GM12878 (cell line): Measurements from ENCODE around the gene ANAPC5. TPM values are rescaled to one million over a fixed set of nuclear protein-coding genes. Genes with fewer than 3 reads are reported as not detected.

Experiments
- ATAC-seq: fragments of 200-7000 bp; cut with Tn5 transposase; 3 replicates; pipeline ENCODE4 v1.9.1; 2020; ENCODE audit warnings: mild to moderate bottlenecking, moderate library complexity
- BruUV-seq: library from RNA; stranded (reverse); fragments of 400-500 nt; replicated peaks from 2 replicates; lab custom pipeline; 2021; lab: Mats Ljungman, UMichigan
- CTCF ChIA-PET: fragments of 300-600 bp; sonication (Branson Sonifier 250); formaldehyde crosslinking; extraction: SDS; loops from one replicate; lab custom pipeline; 2021; ENCODE audit warnings: inconsistent platforms; lab: Yijun Ruan, JAX
- POLR2A ChIA-PET: fragments of 350-600 bp; formaldehyde crosslinking; extraction: SDS; loops from one replicate; lab custom pipeline; 2021; ENCODE audit warnings: inconsistent platforms; lab: Charles Lee
- RAD21 ChIA-PET: fragments of 300-600 bp; sonication (Branson Sonifier 250); formaldehyde crosslinking; loops from one replicate; lab custom pipeline; 2023; ENCODE audit warnings: antibody characterized with exemption; ENCODE audit not compliant: unreplicated experiment; lab: Charles Lee
- SMC1A ChIA-PET: fragments of 300-600 bp; sonication (Branson Sonifier 250); formaldehyde crosslinking; loops from one replicate; lab custom pipeline; 2023; ENCODE audit not compliant: unreplicated experiment, uncharacterized antibody; lab: Charles Lee
- DNase-seq: peaks from one replicate; pipeline ENCODE4 v3.0.0-alpha.2; 2011; ENCODE audit warnings: low read depth, low spot score
- FAIRE-seq: peaks from 3 replicates; lab custom pipeline; 2011; peaks lifted over from hg19 to GRCh38; lab: Jason Lieb, UNC
- H2AFZ ChIP-seq: 2 replicates; pipeline ENCODE4 v1.6.0; 2011; ENCODE audit warnings: low read depth, low read length, control low read depth; ENCODE audit not compliant: control insufficient read depth
- H3K27ac ChIP-seq: 2 replicates; pipeline ENCODE4 v1.5.1; 2011; ENCODE audit warnings: control low read depth; ENCODE audit not compliant: control insufficient read depth, insufficient read depth
- H3K27me3 ChIP-seq, 2 experiments: replicated peaks in 1 of 2; 2 replicates each; pipeline versions ENCODE4 v1.6.0 to v1.6.1; 2011; ENCODE audit warnings: low read length in 1 of 2; ENCODE audit not compliant: control insufficient read depth in 2 of 2, insufficient read depth in 2 of 2
- H3K36me3 ChIP-seq, 2 experiments: 2 replicates each; pipeline ENCODE4 v1.5.1; 2011; ENCODE audit warnings: low read length in 1 of 2; ENCODE audit not compliant: control insufficient read depth in 2 of 2, insufficient read depth in 2 of 2
- H3K4me1 ChIP-seq: 2 replicates; pipeline ENCODE4 v1.6.1; 2011; ENCODE audit warnings: mild to moderate bottlenecking, low read length, moderate library complexity, mixed read lengths; ENCODE audit not compliant: control insufficient read depth, insufficient read depth
- H3K4me2 ChIP-seq: 2 replicates; pipeline ENCODE4 v1.6.0; 2011; ENCODE audit warnings: control low read depth; ENCODE audit not compliant: control insufficient read depth, insufficient read depth
- H3K4me3 ChIP-seq: fragments of 200-600 bp; sonication (generic); 2 replicates; pipeline ENCODE4 v1.5.1; 2016
- H3K79me2 ChIP-seq: 2 replicates; pipeline ENCODE4 v1.6.0; 2011; ENCODE audit warnings: low read length; ENCODE audit not compliant: control insufficient read depth, insufficient read depth
- H3K9ac ChIP-seq: 2 replicates; pipeline ENCODE4 v1.8.0; 2011; ENCODE audit warnings: low read length, control low read depth, mixed read lengths; ENCODE audit not compliant: control insufficient read depth, insufficient read depth
- H3K9me3 ChIP-seq: replicated peaks from 3 replicates; pipeline ENCODE4 v1.5.1; 2011; ENCODE audit warnings: mild to moderate bottlenecking, low read length; ENCODE audit not compliant: control insufficient read depth, insufficient read depth
- H4K20me1 ChIP-seq: 2 replicates; pipeline ENCODE4 v1.6.0; 2011; ENCODE audit not compliant: control insufficient read depth, insufficient read depth
- BCL11A ChIP-seq: IDR thresholded peaks from 2 replicates; pipeline ENCODE4 v1.6.1; 2011; ENCODE audit warnings: low read depth, low read length
- CEBPZ ChIP-seq: fragments of 150-350 bp; IDR thresholded peaks from 2 replicates; pipeline ENCODE4 v1.6.1; 2016; ENCODE audit warnings: low read depth, low read length
- E4F1 ChIP-seq: fragments of 450-650 bp; IDR thresholded peaks from 2 replicates; pipeline ENCODE4 v1.6.1; 2018; ENCODE audit warnings: borderline replicate concordance, mild to moderate bottlenecking; ENCODE audit not compliant: partially characterized antibody
- EED ChIP-seq: sonication (generic); IDR thresholded peaks from 2 replicates; pipeline ENCODE4 v1.6.1; 2016; ENCODE audit warnings: antibody characterized with exemption, low read depth
- FOS ChIP-seq: IDR thresholded peaks from 3 replicates; pipeline ENCODE4 v1.6.1; 2011; ENCODE audit warnings: borderline replicate concordance; ENCODE audit not compliant: insufficient read length; ENCODE audit errors: extremely low read depth
- MTA3 ChIP-seq: IDR thresholded peaks from 2 replicates; pipeline ENCODE4 v1.6.1; 2012; ENCODE audit warnings: low read length, inconsistent platforms, borderline replicate concordance
- SIX5 ChIP-seq: IDR thresholded peaks from 2 replicates; pipeline ENCODE4 v1.6.1; 2011; ENCODE audit warnings: mild to moderate bottlenecking, low read depth, low read length, moderate library complexity; ENCODE audit not compliant: severe bottlenecking
- SMAD1 ChIP-seq: fragments of 450-650 bp; IDR thresholded peaks from 2 replicates; pipeline ENCODE4 v1.6.1; 2018; ENCODE audit warnings: mild to moderate bottlenecking, low read depth; ENCODE audit not compliant: partially characterized antibody
- YBX1 ChIP-seq: fragments of 450-650 bp; IDR thresholded peaks from 2 replicates; pipeline ENCODE4 v1.6.1; 2016; ENCODE audit warnings: antibody characterized with exemption
- ZNF592 ChIP-seq: fragments of 450-650 bp; IDR thresholded peaks from 2 replicates; pipeline ENCODE4 v1.6.1; 2017; ENCODE audit warnings: mild to moderate bottlenecking, moderate library complexity
- WGBS: methylation state at CpG from one replicate; pipeline ENCODE4 v1.1.6; 2016; ENCODE audit warnings: low lambda C conversion rate; ENCODE audit not compliant: insufficient replicate concordance, insufficient coverage; ENCODE audit errors: missing lambda C conversion rate; 5-methylcytosine and 5-hydroxymethylcytosine counted together
- in situ Hi-C: fragments of 300-500 bp; cut with MboI; formaldehyde crosslinking; loops from 9 replicates; pipeline ENCODE4 v1.14.3; 2018; ENCODE audit warnings: mixed read lengths
- intact Hi-C: fragments of 100-400 bp; cut with micrococcal nuclease; formaldehyde crosslinking; loops from one replicate; pipeline ENCODE4 v1.14.2; 2022; ENCODE audit not compliant: unreplicated experiment
- polyA plus RNA-seq, 11 experiments: library from polyadenylated mRNA; depleted of rRNA in 4 of 11; unstranded in 6 of 11; stranded (reverse) in 5 of 11; fragments of >200 nt; fragmentation: Nextera tagmentation in 4 of 11; fragmentation: Illumina TruSeq in 1 of 11; extraction: Ambion mirVana in 4 of 11; extraction: Trizol in 1 of 11; gene quantifications; 1 replicate in 1 of 11; 2 replicates in 10 of 11; pipeline versions ENCODE4 v1.2.1 to v1.2.3, GENCODE V29; 2011 to 2016; ENCODE audit warnings: inconsistent platforms in 2 of 11, missing spikeins in 2 of 11, low read depth in 1 of 11
- total RNA-seq, 4 experiments: library from RNA; depleted of rRNA in 3 of 4; stranded (reverse); fragments of >200 nt in 3 of 4; fragmentation: Illumina TruSeq in 1 of 4; extraction: Trizol in 1 of 4; gene quantifications; 2 replicates each; pipeline versions ENCODE4 v1.2.1 to v1.2.3, GENCODE V29; 2013 to 2021

Gene ANAPC5
- total and polyA plus RNA-seq, 10 of the 15 experiments (the other 5 are each of a cell fraction or from before 2014, with no cell fraction given): 102 to 227 (median 166) TPM

GRCh38 chr12:121365416-121366062, 13.3 kb upstream of the ANAPC5 start:
- Histone ChIP-seq H3K4me1 (no peaks in the 10 kb centered on the region), H4K20me1 (no peaks in the 10 kb centered on the region), H3K79me2 (no peaks in the 10 kb centered on the region), H3K4me3 (no peak overlapping the region), H3K36me3 (no peaks in the 10 kb centered on the region), H3K9me3 (no peaks in the 10 kb centered on the region), H3K9ac (no peak overlapping the region), H2AFZ (no peak overlapping the region), H3K27me3 (no peaks in the 10 kb centered on the region), H3K4me2 (no peak overlapping the region), H3K27ac (no peak overlapping the region)
- 56% methylated on average over 5 of the region's 5 CpGs for WGBS
- ChIA-PET CTCF (interaction anchor here (0.6 kb wide), 1 partner anchor 31 kb away, joined by 3 read pairs; no protein-coding TSS in a partner anchor), RAD21 (no interaction called here), SMC1A (no interaction called here), POLR2A (interaction anchor here (0.5 to 1.0 kb wide), 2 partner anchors 9 to 152 kb away, joined by 3 read pairs; no protein-coding TSS in a partner anchor)
- no TSS peak for BruUV-seq
- no peak for ATAC-seq
- in situ Hi-C loops (no loop called here), intact Hi-C loops (no loop called here)
- DNase-seq: no peak
- no peak for FAIRE-seq
- TF ChIP-seq CEBPZ: no peak
- TF ChIP-seq MTA3: no peak
- TF ChIP-seq BCL11A: no peak
- TF ChIP-seq EED: no peak
- no peak for TF ChIP-seq SIX5
- TF ChIP-seq E4F1: no peak
- TF ChIP-seq FOS: no peak
- TF ChIP-seq SMAD1: no peak
- TF ChIP-seq ZNF592: no peak
- TF ChIP-seq YBX1: no peak
